ENCODE measurements around the gene ANKRD22. TPM values are rescaled to one million over a fixed set of nuclear protein-coding genes. Genes with fewer than 3 reads are reported as not detected.

ANKRD22 gene
- total and polyA plus RNA-seq, 2 of the 8 experiments (the other 6 are each of a cell fraction or from before 2014, with no cell fraction given): 0.68 TPM; not detected in 1

- Histone ChIP-seq H3K4ac (replicated peaks; ENCODE audit: insufficient read length, low read depth, low read length) (no peak overlapping the region), H3K79me1 (ENCODE audit: low read depth, low read length) (no peaks in the 10 kb centered on the region), H2BK5ac (ENCODE audit: low read depth, low read length) (no peak overlapping the region), H3K27me3 (replicated peaks in 1 of 4; ENCODE audit: control insufficient read depth in 3 of 4, extremely low read depth in 1 of 4, insufficient read depth in 3 of 4, low read length in 3 of 4) (no peaks in the 10 kb centered on the region; a peak in 1 of 7 replicates), H2BK15ac (ENCODE audit: low read length) (no peak overlapping the region), H3K14ac (ENCODE audit: insufficient read length) (no peak overlapping the region), H2BK12ac (ENCODE audit: low read depth, low read length) (no peak overlapping the region), H3K27ac (ENCODE audit: low read depth, low read length) (no peak overlapping the region), H4K8ac (ENCODE audit: extremely low read depth, insufficient read depth, low read length) (no peak overlapping the region), H2AFZ (ENCODE audit: low read length) (no peak overlapping the region), H3K4me3 (ENCODE audit: extremely low read depth in 1 of 4, insufficient read depth in 2 of 4, low read depth in 3 of 4, low read length in 4 of 4) (no peak overlapping the region), H3K4me2 (ENCODE audit: insufficient read depth in 1 of 2, low read depth in 2 of 2, low read length in 2 of 2) (no peak overlapping the region), H3K36me3 (ENCODE audit: control insufficient read depth in 2 of 4, insufficient read depth in 4 of 4, low read length in 3 of 4) (no peaks in the 10 kb centered on the region; a peak in 1 of 8 replicates), H4K5ac (ENCODE audit: insufficient read length, low read depth, low read length) (no peak overlapping the region), H4K20me1 (replicated peaks in 1 of 2; ENCODE audit: control insufficient read depth in 1 of 2, insufficient read depth in 2 of 2, low read length in 2 of 2) (no peaks in the 10 kb centered on the region), H3K23ac (ENCODE audit: insufficient read length) (no peak overlapping the region), H2BK20ac (ENCODE audit: low read length) (no peak overlapping the region), H3K79me2 (ENCODE audit: control insufficient read depth in 1 of 2, insufficient read depth in 2 of 2, low read length in 2 of 2) (no peaks in the 10 kb centered on the region), H3K23me2 (ENCODE audit: low read depth, low read length) (no peaks in the 10 kb centered on the region), H2BK120ac (replicated peaks; ENCODE audit: low read depth, low read length) (no peak overlapping the region), H2AK5ac (ENCODE audit: low read depth, low read length) (no peak overlapping the region), H3K4me1 (replicated peaks in 1 of 4; ENCODE audit: control insufficient read depth in 3 of 4, insufficient read depth in 4 of 4, low read length in 3 of 4) (no peaks in the 10 kb centered on the region), H3K9ac (replicated peaks in 1 of 4; ENCODE audit: extremely low read depth in 1 of 4, low read depth in 3 of 4, low read length in 3 of 4) (no peak overlapping the region), H3K18ac (ENCODE audit: extremely low read depth, low read length) (no peak overlapping the region), H3K56ac (replicated peaks; ENCODE audit: insufficient read length, low read depth, low read length) (no peak overlapping the region), H4K91ac (replicated peaks; ENCODE audit: insufficient read length, low read length) (no peak overlapping the region), H3K9me3 (ENCODE audit: insufficient read depth in 2 of 2, low read depth in 1 of 2, low read length in 1 of 2) (no peaks in the 10 kb centered on the region)
- POLR2A ChIA-PET (ENCODE audit: partially characterized antibody): no interaction called here
- DNase-seq (ENCODE audit: low read depth in 1 of 2, low spot score in 2 of 2) (no peak), FAIRE-seq (no peak)
- CTCF ChIA-PET (ENCODE audit: partially characterized antibody): no interaction called here
- WGBS, 2 experiments (ENCODE audit: extremely low coverage in 1 of 2, insufficient coverage in 1 of 2, insufficient read length in 1 of 2, insufficient replicate concordance in 2 of 2, low coverage in 1 of 2, low lambda C conversion rate in 2 of 2, missing lambda C conversion rate in 1 of 2): 79% methylated on average over 3 of the region's 3 CpGs; no CpG with 5 or more reads in 1 of the 2 experiments
- TF ChIP-seq ASH2L (IDR thresholded peaks at IDR 0.05; ENCODE audit: low read length): no peak
- TF ChIP-seq TAF7 (optimal IDR thresholded peaks at IDR 0.05; ENCODE audit: borderline replicate concordance, low read depth, low read length): no peak
- TF ChIP-seq SUZ12 (IDR thresholded peaks at IDR 0.05; ENCODE audit: low read length): no peak
- TF ChIP-seq GTF2F1 (IDR thresholded peaks at IDR 0.05; ENCODE audit: borderline replicate concordance, low read depth, low read length): no peak
- TF ChIP-seq CBX5 (IDR thresholded peaks at IDR 0.05; ENCODE audit: low read depth, low read length): no peak
These were observed 67.9 kb downstream of the ANKRD22 start for GRCh38 chr10:88783724-88784123.
